Spleen (tissue), 7 donors: ENCODE data around the gene MIS12.

Source experiments
- POLR2AphosphoS5 ChIP-seq, 3 donors: sonication (generic); formaldehyde crosslinking; IDR thresholded peaks; one replicate each; pipeline ENCODE4 v1.5.1; 2017; ENCODE audit warnings: antibody characterized with exemption in 3 of 3
- TF ChIP-seq, protein P1 (sequence below), 11 experiments: fragments of 200-600 bp in 7 of 11; fragments of 450-650 bp in 4 of 11; sonication (generic) in 4 of 11; IDR thresholded peaks in 8 of 11; conservative IDR thresholded peaks in 3 of 11; 1 replicate in 7 of 11; 2 replicates in 4 of 11; pipeline versions ENCODE4 v1.4.0 to v1.8.0; 2016 to 2021; ENCODE audit warnings: antibody characterized with exemption in 11 of 11, inconsistent platforms in 4 of 11, mild to moderate bottlenecking in 1 of 11
- donor health status: DM: no; HTN: no; CAD: no; lungs with moderate emphysema.
- donor health status: DM: no; HTN: no; CAD: no.
- donor health status: DM: no; HTN: no; CAD: no.

GRCh38 chr17:5539286-5539685 is 52.9 kb downstream of the MIS12 start:
- TF ChIP-seq, protein P1, sequence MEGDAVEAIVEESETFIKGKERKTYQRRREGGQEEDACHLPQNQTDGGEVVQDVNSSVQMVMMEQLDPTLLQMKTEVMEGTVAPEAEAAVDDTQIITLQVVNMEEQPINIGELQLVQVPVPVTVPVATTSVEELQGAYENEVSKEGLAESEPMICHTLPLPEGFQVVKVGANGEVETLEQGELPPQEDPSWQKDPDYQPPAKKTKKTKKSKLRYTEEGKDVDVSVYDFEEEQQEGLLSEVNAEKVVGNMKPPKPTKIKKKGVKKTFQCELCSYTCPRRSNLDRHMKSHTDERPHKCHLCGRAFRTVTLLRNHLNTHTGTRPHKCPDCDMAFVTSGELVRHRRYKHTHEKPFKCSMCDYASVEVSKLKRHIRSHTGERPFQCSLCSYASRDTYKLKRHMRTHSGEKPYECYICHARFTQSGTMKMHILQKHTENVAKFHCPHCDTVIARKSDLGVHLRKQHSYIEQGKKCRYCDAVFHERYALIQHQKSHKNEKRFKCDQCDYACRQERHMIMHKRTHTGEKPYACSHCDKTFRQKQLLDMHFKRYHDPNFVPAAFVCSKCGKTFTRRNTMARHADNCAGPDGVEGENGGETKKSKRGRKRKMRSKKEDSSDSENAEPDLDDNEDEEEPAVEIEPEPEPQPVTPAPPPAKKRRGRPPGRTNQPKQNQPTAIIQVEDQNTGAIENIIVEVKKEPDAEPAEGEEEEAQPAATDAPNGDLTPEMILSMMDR (IDR thresholded peaks at IDR 0.05 in 8 of 11, conservative IDR thresholded peaks at IDR 0.05 in 3 of 11): no peak
- TF ChIP-seq POLR2AphosphoS5 (IDR thresholded peaks at IDR 0.05): peak in 1 of 3 donors; percentile 24
